HPDE6-E6E7 (cell line): ENCODE results near the gene BCAN.
"Not testable (repeated sequence)": the region's sequence is repeated elsewhere in the genome, so short reads cannot be mapped to it uniquely, and the experiment has no call there.

Source experiments
- DNase-seq: peaks from one replicate; pipeline ENCODE4 v3.0.0; 2011; ENCODE audit warnings: missing footprints; ENCODE audit errors: extremely low spot score

The BCAN gene

GRCh38 chr1:156641761-156642264 is at the start of gene BCAN:
BCAN (plus strand) TSS chr1:156642117; CDS start chr1:156646055, 3,938 bp downstream.
- no peak for DNase-seq

DNA sequence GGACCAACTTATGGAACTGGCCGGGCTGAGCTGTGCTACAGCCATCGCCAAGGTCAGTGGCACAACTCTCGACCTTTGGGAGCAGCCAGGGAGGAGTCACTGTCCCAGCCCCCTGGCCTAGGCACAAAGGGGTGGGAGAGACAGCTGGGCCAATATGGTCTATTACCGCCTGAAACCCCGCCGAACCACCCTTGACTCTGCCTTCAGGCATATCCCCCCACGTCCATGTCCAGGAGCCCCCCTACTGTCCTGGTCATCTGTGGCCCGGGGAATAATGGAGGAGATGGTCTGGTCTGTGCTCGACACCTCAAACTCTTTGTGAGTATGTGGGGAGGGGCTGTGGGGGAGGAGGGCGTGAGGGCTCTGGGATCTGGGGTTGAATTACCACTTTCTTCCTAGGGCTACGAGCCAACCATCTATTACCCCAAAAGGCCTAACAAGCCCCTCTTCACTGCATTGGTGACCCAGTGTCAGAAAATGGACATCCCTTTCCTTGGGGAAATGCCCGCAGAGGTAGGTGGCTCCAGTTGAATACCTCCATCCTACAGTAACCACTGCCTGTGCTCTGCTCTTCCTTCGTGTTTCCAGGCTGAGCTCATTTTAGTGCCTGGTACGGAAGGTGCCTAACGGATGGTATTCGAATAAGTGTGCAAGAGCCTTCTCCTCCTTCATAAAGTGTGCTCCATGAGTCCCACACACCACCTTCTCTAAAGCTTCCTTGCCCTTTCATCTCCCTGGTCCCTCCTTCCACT is 49.6 kb upstream of the BCAN start:
- DNase-seq = no peak

GRCh38 chr1:156592910-156593660 is 48.8 kb upstream of the BCAN start:
- no peak for DNase-seq

GRCh38 chr1:156593661-156593989 is 48.3 kb upstream of the BCAN start:
- no peak for DNase-seq

- no peak for DNase-seq
These were observed 47.7 kb upstream of the BCAN start for GRCh38 chr1:156594190-156594589.

DNA sequence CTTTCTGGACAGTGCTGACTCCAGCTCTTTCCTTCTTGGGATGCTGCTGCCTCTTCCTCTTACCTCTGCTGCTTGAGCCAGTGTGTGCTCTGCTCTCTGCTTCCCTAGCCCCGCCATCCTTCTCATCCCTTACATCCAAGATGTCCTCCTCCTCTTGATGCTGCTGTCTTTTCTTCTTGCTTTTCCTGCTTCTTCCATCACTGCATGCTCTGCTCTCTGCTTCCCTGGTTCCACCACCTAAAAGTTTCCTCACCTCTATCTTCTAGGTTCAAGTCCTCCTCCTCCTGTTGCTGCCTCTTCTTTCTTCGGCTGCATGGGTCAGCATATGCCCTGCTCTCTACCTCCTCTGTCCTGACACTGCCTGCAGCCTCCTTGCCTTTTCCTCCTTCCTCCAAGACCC is 46.9 kb upstream of the BCAN start:
- no peak for DNase-seq

GRCh38 chr1:156596426-156596825 is 45.5 kb upstream of the BCAN start:
- no peak for DNase-seq

DNA sequence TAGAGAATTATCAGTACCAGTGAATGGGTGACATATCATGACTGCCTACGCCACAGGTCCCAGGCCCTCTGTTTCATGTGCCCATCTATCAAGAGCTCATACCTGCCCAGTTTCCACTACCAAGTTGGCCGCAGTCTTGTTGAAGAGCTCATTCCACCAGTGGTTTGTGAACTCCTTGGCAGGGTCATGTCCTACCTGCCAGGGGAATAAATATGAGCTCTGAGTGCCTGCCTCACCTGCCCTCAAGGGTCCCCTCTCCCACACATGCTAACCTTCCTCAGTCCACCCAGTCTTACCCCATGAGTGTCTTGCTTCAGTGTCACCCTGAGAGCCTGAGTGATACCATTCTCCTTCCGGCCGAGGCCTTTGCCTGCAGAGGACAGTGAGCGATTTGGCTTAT is 43.8 kb upstream of the BCAN start:
- DNase-seq = no peak

- no peak for DNase-seq
These were observed 43.0 kb upstream of the BCAN start for GRCh38 chr1:156598731-156599432.

DNA sequence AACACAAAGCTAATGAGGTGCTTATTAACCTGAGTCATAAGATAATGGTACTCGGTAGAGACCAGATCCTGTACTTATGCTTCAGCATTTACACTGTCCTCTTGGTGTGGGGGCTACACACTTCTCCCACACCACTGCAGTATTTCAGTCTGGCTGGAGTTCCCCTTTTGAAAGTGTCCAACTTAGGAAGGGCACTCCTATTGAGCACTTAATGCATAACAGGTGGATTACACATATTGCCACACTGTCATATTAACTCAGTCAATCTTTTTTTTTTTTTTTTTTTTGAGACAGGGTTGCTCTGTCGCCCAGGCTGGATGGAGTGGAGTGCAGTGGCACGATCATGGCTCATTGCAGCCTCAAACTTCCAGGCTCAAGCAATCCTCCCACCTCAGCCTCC is 42.1 kb upstream of the BCAN start:
- DNase-seq = no peak

DNA sequence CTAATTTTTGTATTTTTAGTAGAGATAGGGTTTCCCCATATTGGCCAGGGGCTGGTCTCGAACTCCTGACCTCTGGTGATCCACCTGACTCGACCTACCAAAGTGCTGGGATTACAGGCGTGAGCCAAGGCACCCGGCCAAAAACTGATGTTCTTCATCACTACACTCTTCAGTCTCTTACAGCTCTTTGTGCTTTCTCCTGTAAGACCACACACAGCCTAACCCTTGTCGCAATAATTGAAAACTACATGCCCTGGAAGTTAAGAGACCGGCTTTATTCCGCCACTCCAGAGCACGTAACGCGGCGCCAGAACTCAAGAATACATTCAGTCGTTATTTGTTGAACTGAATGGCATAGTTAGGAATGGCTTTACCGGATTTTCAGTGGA is 41.2 kb upstream of the BCAN start:
- no peak for DNase-seq

DNA sequence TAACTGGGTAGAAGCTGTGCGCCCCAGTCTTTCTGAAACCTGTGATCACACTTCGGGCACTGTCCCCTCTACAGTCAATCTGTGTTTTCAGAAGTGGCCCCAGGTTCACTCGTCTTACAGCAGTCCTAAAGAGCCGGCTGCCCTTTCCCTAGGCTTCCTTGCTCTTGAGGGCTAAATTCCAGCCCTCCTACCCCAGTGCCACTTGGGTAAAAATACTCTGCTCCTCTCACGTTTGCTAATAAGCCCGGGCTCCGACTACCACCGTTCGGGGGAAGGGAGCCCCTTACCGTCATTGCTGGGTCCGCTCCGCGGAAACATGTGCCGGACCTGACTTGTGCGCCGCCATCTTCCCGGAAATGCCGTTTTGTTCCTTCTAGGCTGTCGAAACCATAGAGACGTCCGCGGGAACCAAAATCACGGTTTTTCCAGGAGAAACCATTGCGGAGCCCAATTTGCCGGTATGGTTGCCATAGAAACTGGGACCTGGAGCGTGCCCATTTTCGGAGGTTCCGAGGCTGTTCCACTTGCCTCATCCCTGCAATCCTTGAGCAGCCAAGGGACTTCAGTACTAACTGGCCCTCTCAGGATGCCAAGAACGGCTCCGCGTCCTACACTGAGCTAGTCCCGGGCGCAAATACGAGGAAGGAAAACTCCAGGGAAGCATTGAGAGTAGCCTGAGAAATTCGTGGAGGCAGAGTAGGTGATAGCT is 40.6 kb upstream of the BCAN start, which contains the start of gene GPATCH4:
GPATCH4 (minus strand) TSS at position 358 of the 709 bp plus-strand sequence.
- DNase-seq = no peak

DNA sequence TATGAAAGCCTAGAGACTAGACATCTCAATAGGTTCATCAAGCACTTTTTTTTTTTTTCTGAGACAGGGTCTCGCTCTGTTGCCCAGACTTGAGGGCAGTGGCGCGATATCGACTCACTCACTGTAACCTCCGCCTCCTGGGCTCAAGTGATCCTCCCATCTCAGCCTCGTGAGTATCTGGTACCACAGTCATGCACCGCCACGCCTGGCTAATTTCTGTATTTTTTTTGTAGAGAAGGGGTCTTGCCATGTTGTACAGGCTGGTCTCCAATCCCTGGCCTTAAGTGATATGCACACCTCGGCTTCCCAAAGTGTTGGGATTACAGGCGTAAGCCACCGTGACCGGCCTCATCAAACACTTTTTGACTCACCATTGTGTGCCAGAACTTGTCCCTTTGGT is 40.0 kb upstream of the BCAN start:
- no peak for DNase-seq

- peak; percentile 71 for DNase-seq
These were observed 39.3 kb upstream of the BCAN start for GRCh38 chr1:156602557-156602993.

GRCh38 chr1:156607344-156607743 is 34.6 kb upstream of the BCAN start:
- not testable (repeated sequence) for DNase-seq

DNA sequence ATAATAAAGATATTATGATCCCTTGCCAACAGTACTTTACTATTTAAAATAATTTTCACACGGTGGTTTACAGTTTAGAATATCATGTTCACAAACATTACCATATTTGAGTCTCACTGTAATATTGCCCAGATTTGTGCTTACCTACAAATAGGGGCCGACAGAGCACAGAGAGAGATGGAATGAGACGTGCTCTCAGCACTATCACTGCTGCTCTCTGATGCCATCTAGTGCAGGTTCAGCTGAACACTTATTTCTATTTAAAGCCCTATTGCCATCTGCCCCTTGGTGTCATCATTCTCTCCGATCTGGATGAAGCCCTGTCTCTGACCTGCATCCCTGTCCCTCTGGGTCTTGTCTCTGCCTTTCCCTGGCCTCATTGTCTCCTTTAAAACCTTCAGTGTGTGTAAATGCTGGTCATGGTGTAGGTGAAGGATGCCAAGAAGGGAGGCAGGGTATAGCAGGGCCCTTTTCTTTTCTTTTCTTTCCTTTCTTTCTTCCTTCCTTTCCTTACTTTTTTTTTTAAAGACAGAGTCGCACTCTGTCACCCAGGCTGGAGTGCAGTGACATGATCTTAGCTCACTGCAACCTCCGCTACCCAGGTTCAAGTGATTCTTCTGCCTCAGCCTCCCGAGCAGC is 33.8 kb upstream of the BCAN start:
- peak; percentile 63 for DNase-seq

DNA sequence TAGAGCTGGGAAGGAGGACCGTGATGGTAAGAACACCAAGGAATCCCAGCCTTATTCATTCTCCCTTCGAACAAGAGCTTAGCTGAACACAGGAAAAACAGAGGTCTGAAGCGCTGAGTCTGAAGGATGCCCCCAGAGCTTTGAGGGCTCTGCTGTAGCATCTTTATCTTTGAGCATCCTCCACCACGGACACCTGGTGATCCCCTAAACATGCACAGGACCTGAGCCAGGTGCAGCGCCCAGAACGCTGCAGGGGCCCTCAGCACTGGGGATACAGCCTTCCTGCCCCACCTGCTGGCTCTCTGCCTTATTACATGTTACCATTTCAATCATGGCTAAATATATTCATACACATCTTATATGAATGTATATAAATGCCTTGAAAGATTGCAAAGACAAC is 32.9 kb upstream of the BCAN start:
- DNase-seq = no peak

DNA sequence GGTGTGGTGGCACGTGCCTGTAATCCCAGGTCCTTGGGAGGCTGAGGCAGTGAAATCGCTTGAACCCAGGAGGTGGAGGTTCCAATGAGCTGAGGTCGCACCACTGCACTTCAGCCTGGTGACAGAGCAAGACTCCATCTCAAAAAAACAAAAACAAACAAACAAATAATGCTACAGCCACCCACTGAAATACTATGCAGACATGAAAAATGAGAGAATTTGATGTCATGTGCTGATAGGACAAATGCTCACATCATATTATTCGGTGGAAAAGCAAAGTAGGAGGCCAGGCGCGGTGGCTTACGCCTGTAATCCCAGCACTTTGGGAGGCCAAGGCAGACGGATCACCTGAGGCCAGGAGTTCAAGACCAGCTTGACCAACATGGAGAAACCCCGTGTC is 31.8 kb upstream of the BCAN start:
- not testable (repeated sequence) for DNase-seq

GRCh38 chr1:156612666-156613065 is 29.3 kb upstream of the BCAN start:
- DNase-seq = no peak

DNA sequence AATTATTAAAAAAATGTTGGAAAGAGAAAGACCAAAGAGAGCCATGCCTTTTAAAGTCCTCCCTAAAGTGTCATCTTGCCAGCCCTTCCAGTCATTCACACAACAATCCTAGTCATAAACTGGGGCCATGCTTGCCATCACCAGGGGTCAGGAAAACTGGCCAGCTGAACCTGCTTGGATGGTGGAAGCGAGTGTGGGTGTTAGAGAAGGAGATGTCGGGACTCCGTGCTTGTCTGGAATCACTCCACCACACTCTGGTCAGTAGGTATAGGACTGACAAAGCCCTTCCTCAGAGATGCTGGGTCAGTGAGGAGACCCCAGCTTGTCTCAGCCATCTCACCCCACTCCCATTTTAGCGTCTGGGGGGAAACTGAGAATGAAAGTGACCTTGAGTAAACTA is 26.0 kb upstream of the BCAN start:
- DNase-seq = no peak

GRCh38 chr1:156616463-156616862 is 25.5 kb upstream of the BCAN start:
- DNase-seq = no peak
